Endothelial cell of umbilical vein (primary cell): ENCODE results near the gene COX10. TPM values are rescaled to one million over a fixed set of nuclear protein-coding genes. Genes with fewer than 3 reads are reported as not detected.
"Not testable (repeated sequence)": the region's sequence is repeated elsewhere in the genome, so short reads cannot be mapped to it uniquely, and the experiment has no call there.

Experiments used
- BruUV-seq: library from RNA; stranded (reverse); fragments of 400-500 nt; replicated peaks from 2 replicates; lab custom pipeline; 2021; lab: Mats Ljungman, UMichigan
- CTCF ChIA-PET: fragments of 300-600, 350-600 bp; sonication (Branson Sonifier 250); formaldehyde crosslinking; loops from one replicate; lab custom pipeline; 2021; ENCODE audit warnings: antibody characterized with exemption, inconsistent platforms; lab: Charles Lee
- POLR2A ChIA-PET: fragments of 300-600, 350-600 bp; sonication (Branson Sonifier 250); formaldehyde crosslinking; loops from one replicate; lab custom pipeline; 2021; ENCODE audit warnings: antibody characterized with exemption, inconsistent platforms; lab: Charles Lee
- DNase-seq: peaks from one replicate; pipeline ENCODE4 v3.0.0-alpha.2; 2011; ENCODE audit warnings: low read depth, low spot score
- FAIRE-seq: peaks from 2 replicates; lab custom pipeline; 2011; peaks lifted over from hg19 to GRCh38; lab: Jason Lieb, UNC
- H2AFZ ChIP-seq: 2 replicates; pipeline ENCODE4 v1.6.0; 2012; ENCODE audit warnings: low read depth, low read length, control low read depth, inconsistent platforms
- H3K27ac ChIP-seq: 2 replicates; pipeline ENCODE4 v1.5.1; 2011; ENCODE audit warnings: low read depth, mild to moderate bottlenecking, control low read depth, low read length, moderate library complexity; ENCODE audit not compliant: insufficient read depth
- H3K27me3 ChIP-seq, 2 experiments: 2 replicates each; pipeline versions ENCODE4 v1.6.0 to v1.6.1; 2011; ENCODE audit warnings: low read length in 2 of 2, mixed read lengths in 1 of 2; ENCODE audit not compliant: control insufficient read depth in 2 of 2, insufficient read depth in 2 of 2
- H3K36me3 ChIP-seq, 2 experiments: 2 replicates in 1 of 2; 3 replicates in 1 of 2; pipeline ENCODE4 v1.5.1; 2011; ENCODE audit warnings: low read length in 2 of 2, mild to moderate bottlenecking in 1 of 2, moderate library complexity in 1 of 2; ENCODE audit not compliant: control insufficient read depth in 2 of 2, insufficient read depth in 2 of 2; ENCODE audit errors: extremely low read depth in 1 of 2
- H3K4me1 ChIP-seq: 3 replicates; pipeline ENCODE4 v1.5.1; 2011; ENCODE audit warnings: mild to moderate bottlenecking, low read length; ENCODE audit not compliant: control insufficient read depth, insufficient read depth; ENCODE audit errors: extremely low read depth
- H3K4me2 ChIP-seq: 2 replicates; pipeline ENCODE4 v1.6.1; 2011; ENCODE audit warnings: low read length, control low read depth, mixed read lengths; ENCODE audit not compliant: insufficient read depth
- H3K4me3 ChIP-seq, 3 experiments: fragments of 200-600 bp in 1 of 3; sonication (generic), shearing (Covaris generic) in 1 of 3; replicated peaks in 1 of 3; 2 replicates each; pipeline ENCODE4 v1.5.1; 2011 to 2016; ENCODE audit warnings: control low read depth in 3 of 3, low read length in 3 of 3, mild to moderate bottlenecking in 2 of 3, inconsistent platforms in 1 of 3, low read depth in 1 of 3, moderate library complexity in 1 of 3; ENCODE audit not compliant: insufficient read depth in 1 of 3
- H3K79me2 ChIP-seq: 2 replicates; pipeline ENCODE4 v1.6.0; 2012; ENCODE audit warnings: low read length, inconsistent platforms; ENCODE audit not compliant: control insufficient read depth, insufficient read depth
- H3K9ac ChIP-seq: replicated peaks from 2 replicates; pipeline ENCODE3; 2011; ENCODE audit warnings: low read length, control low read depth; ENCODE audit not compliant: insufficient read depth; ENCODE audit errors: extremely low read depth
- H3K9me1 ChIP-seq: replicated peaks from 3 replicates; pipeline ENCODE4 v1.6.0; 2011; ENCODE audit warnings: mild to moderate bottlenecking, low read length; ENCODE audit not compliant: control insufficient read depth, insufficient read depth; ENCODE audit errors: extremely low read depth
- H3K9me3 ChIP-seq: replicated peaks from 2 replicates; pipeline ENCODE4 v1.5.1; 2012; ENCODE audit warnings: low read length, inconsistent platforms; ENCODE audit not compliant: control insufficient read depth, insufficient read depth
- H4K20me1 ChIP-seq: replicated peaks from 2 replicates; pipeline ENCODE3; 2011; ENCODE audit warnings: mild to moderate bottlenecking, low read length; ENCODE audit not compliant: control insufficient read depth, insufficient read depth; ENCODE audit errors: extremely low read depth
- CTCF ChIP-seq, 2 donors: IDR thresholded peaks; 1 replicate in 1 of 2; 2 replicates in 1 of 2; pipeline ENCODE4 v1.5.1; 2011; ENCODE audit warnings: low read length in 2 of 2, mild to moderate bottlenecking in 2 of 2, moderate library complexity in 2 of 2, control low read depth in 1 of 2, inconsistent platforms in 1 of 2, low read depth in 1 of 2; ENCODE audit not compliant: insufficient read depth in 1 of 2; ENCODE audit errors: extremely low read depth in 1 of 2
- EZH2 ChIP-seq: IDR thresholded peaks from 2 replicates; pipeline ENCODE4 v1.6.1; 2012; ENCODE audit warnings: borderline replicate concordance, low read depth, mild to moderate bottlenecking, moderate library complexity, low read length, inconsistent platforms; ENCODE audit not compliant: severe bottlenecking
- FOS ChIP-seq: IDR thresholded peaks from 2 replicates; pipeline ENCODE4 v1.6.1; 2011; ENCODE audit warnings: mild to moderate bottlenecking, low read length, moderate library complexity, borderline replicate concordance; ENCODE audit not compliant: insufficient read depth
- GATA2 ChIP-seq: IDR thresholded peaks from 2 replicates; pipeline ENCODE4 v1.7.0; 2011; ENCODE audit warnings: low read depth, mild to moderate bottlenecking, moderate library complexity, mixed read lengths, low read length; ENCODE audit not compliant: insufficient read length, insufficient read depth
- JUN ChIP-seq: IDR thresholded peaks from 2 replicates; pipeline ENCODE4 v1.6.1; 2011; ENCODE audit warnings: borderline replicate concordance, low read depth; ENCODE audit not compliant: insufficient read length, insufficient read depth
- MAX ChIP-seq: IDR thresholded peaks from 2 replicates; pipeline ENCODE4 v1.6.1; 2011; ENCODE audit not compliant: insufficient read depth, insufficient read length
- MYC ChIP-seq: IDR thresholded peaks from one replicate; pipeline ENCODE4 v1.6.1; 2011; ENCODE audit warnings: mild to moderate bottlenecking, low read depth, low read length
- POLR2A ChIP-seq: IDR thresholded peaks from 2 replicates; pipeline ENCODE4 v1.6.1; 2012; ENCODE audit warnings: low read depth, mild to moderate bottlenecking, control low read depth, low read length
- POLR2AphosphoS5 ChIP-seq: IDR thresholded peaks from 2 replicates; pipeline ENCODE4 v1.6.1; 2012; ENCODE audit warnings: low read depth, mild to moderate bottlenecking, control low read depth, low read length, moderate library complexity; ENCODE audit not compliant: insufficient read depth
- dilution Hi-C: fragments of 300-500 bp; cut with MboI; formaldehyde crosslinking; loops from one replicate; pipeline ENCODE4 v1.15.0; 2019; ENCODE audit warnings: low sequenced_read_pairs; ENCODE audit not compliant: extremely low pct_ligation_motif_present
- intact Hi-C: fragments of 100-400 bp; cut with micrococcal nuclease; formaldehyde crosslinking; loops from one replicate; pipeline ENCODE4 v1.10.0; 2022
- polyA plus RNA-seq, 4 experiments: library from polyadenylated mRNA; depleted of rRNA in 3 of 4; stranded (reverse) in 3 of 4; unstranded in 1 of 4; fragments of >200 nt; gene quantifications; 2 replicates each; pipeline versions ENCODE4 v1.2.1 to v1.2.3, GENCODE V29; 2011 to 2012; ENCODE audit warnings: missing spikeins in 1 of 4
- total RNA-seq: library from RNA; stranded (reverse); gene quantifications from 2 replicates; pipeline ENCODE4 v1.2.3, GENCODE V29; 2021

Gene COX10
- total and polyA plus RNA-seq, 2 donors (not counting 3 experiments of a cell fraction or from before 2014, with no cell fraction given) = 9.8 to 12.1 TPM

- POLR2A ChIA-PET = no interaction called here
- Histone ChIP-seq H3K79me2 (no peaks in the 10 kb centered on the region), H3K9me3 (no peaks in the 10 kb centered on the region), H3K27ac (no peak overlapping the region), H3K4me3 (no peak overlapping the region), H3K9ac (no peak overlapping the region), H2AFZ (no peak overlapping the region), H3K4me1 (no peaks in the 10 kb centered on the region), H3K36me3 (no peaks in the 10 kb centered on the region), H3K27me3 (no peaks in the 10 kb centered on the region), H3K4me2 (no peak overlapping the region), H3K9me1 (no peaks in the 10 kb centered on the region), H4K20me1 (no peaks in the 10 kb centered on the region)
- BruUV-seq = no TSS peak
- dilution Hi-C loops (no loop called here), intact Hi-C loops (no loop called here)
- DNase-seq (no peak), FAIRE-seq (no peak)
- TF ChIP-seq MYC (no peak), POLR2AphosphoS5 (no peak), EZH2 (no peak), POLR2A (no peak), GATA2 (no peak), FOS (no peak), CTCF (IDR thresholded peaks at IDR 0.05; ENCODE audit: extremely low read depth in 1 of 2, insufficient read depth in 1 of 2, low read depth in 1 of 2, low read length in 2 of 2) (no peak), MAX (no peak), JUN (no peak)
- CTCF ChIA-PET = no interaction called here
Measured at GRCh38 chr17:14228903-14229302, 159.6 kb downstream of the COX10 start.

- peak; percentile 70 for FAIRE-seq
- CTCF ChIA-PET, H3K27me3 ChIP-seq, POLR2A ChIA-PET, H3K9ac ChIP-seq, H3K4me2 ChIP-seq, H3K9me3 ChIP-seq, H2AFZ ChIP-seq, DNase-seq, dilution Hi-C loops, H3K36me3 ChIP-seq, H3K4me3 ChIP-seq, H3K27ac ChIP-seq, H4K20me1 ChIP-seq, H3K79me2 ChIP-seq, BruUV-seq, H3K4me1 ChIP-seq, H3K9me1 ChIP-seq: not testable (repeated sequence)
- intact Hi-C loops = loop anchor here (10.0 kb wide), 1 partner anchor 196 kb away; no protein-coding TSS in a partner anchor
Measured at GRCh38 chr17:14231187-14231586, 161.9 kb downstream of the COX10 start.

GRCh38 chr17:14235047-14235446 lies 165.7 kb downstream of the COX10 start:
- H4K20me1 ChIP-seq, BruUV-seq, H3K79me2 ChIP-seq, H3K9me3 ChIP-seq, CTCF ChIA-PET, H2AFZ ChIP-seq, POLR2A ChIA-PET, FAIRE-seq, H3K9me1 ChIP-seq, H3K27me3 ChIP-seq, H3K9ac ChIP-seq, H3K4me1 ChIP-seq, H3K4me2 ChIP-seq, H3K27ac ChIP-seq, H3K4me3 ChIP-seq, H3K36me3 ChIP-seq, DNase-seq, dilution Hi-C loops: not testable (repeated sequence)
- intact Hi-C loops = loop anchor here (10.0 kb wide), 1 partner anchor 200 kb away; no protein-coding TSS in a partner anchor
